H9 (cell line): Measurements from ENCODE around the gene LPAR1. TPM values are rescaled to one million over a fixed set of nuclear protein-coding genes. Genes with fewer than 3 reads are reported as not detected.

Experiments used
- DNase-seq: peaks from one replicate; pipeline ENCODE4 v3.0.0-alpha.2; 2017
- H2AFZ ChIP-seq: one replicate; pipeline ENCODE4 v1.6.1; 2013; ENCODE audit warnings: mild to moderate bottlenecking, low read length, control low read depth, moderate library complexity
- H2AK5ac ChIP-seq: 2 replicates; pipeline ENCODE4 v1.6.1; 2013; ENCODE audit warnings: low read length, control low read depth, mixed read lengths; ENCODE audit not compliant: insufficient read length
- H2BK120ac ChIP-seq: one replicate; pipeline ENCODE4 v1.6.1; 2013; ENCODE audit warnings: low read depth, mild to moderate bottlenecking, low read length, control low read depth, inconsistent platforms; ENCODE audit not compliant: poor library complexity, severe bottlenecking
- H2BK12ac ChIP-seq: 2 replicates; pipeline ENCODE4 v1.6.1; 2013; ENCODE audit warnings: low read length, control low read depth, mixed read lengths, low read depth; ENCODE audit not compliant: insufficient read length
- H2BK15ac ChIP-seq: 2 replicates; pipeline ENCODE4 v1.6.1; 2013; ENCODE audit warnings: low read depth, low read length, control low read depth
- H2BK20ac ChIP-seq: one replicate; pipeline ENCODE4 v1.6.1; 2013; ENCODE audit warnings: low read depth, mild to moderate bottlenecking, low read length, control low read depth, inconsistent platforms; ENCODE audit not compliant: poor library complexity, severe bottlenecking
- H2BK5ac ChIP-seq: 2 replicates; pipeline ENCODE4 v1.6.1; 2013; ENCODE audit warnings: low read length, control low read depth, mixed read lengths; ENCODE audit not compliant: insufficient read length
- H3K14ac ChIP-seq: 2 replicates; pipeline ENCODE4 v1.6.1; 2013; ENCODE audit warnings: low read length, control low read depth; ENCODE audit not compliant: insufficient read depth
- H3K18ac ChIP-seq: 2 replicates; pipeline ENCODE4 v1.6.1; 2013; ENCODE audit warnings: low read depth, mild to moderate bottlenecking, mixed read lengths, low read length, control low read depth; ENCODE audit not compliant: insufficient read length
- H3K23ac ChIP-seq: 2 replicates; pipeline ENCODE4 v1.6.1; 2013; ENCODE audit warnings: low read length, control low read depth, mixed read lengths, low read depth; ENCODE audit not compliant: insufficient read length
- H3K23me2 ChIP-seq: 2 replicates; pipeline ENCODE4 v1.6.1; 2013; ENCODE audit warnings: low read depth, mild to moderate bottlenecking, mixed read lengths, low read length, control low read depth; ENCODE audit not compliant: insufficient read length, poor library complexity, severe bottlenecking
- H3K27ac ChIP-seq: 2 replicates; pipeline ENCODE4 v1.5.1; 2013; ENCODE audit warnings: low read length, control low read depth, mixed read lengths, low read depth; ENCODE audit not compliant: insufficient read length
- H3K27me3 ChIP-seq: 2 replicates; pipeline ENCODE4 v1.6.1; 2013; ENCODE audit warnings: low read length, control low read depth, inconsistent platforms; ENCODE audit not compliant: insufficient read depth
- H3K4ac ChIP-seq: 2 replicates; pipeline ENCODE4 v1.6.1; 2013; ENCODE audit warnings: low read depth, mild to moderate bottlenecking, control low read depth, inconsistent platforms, low read length, moderate library complexity
- H3K4me1 ChIP-seq: 2 replicates; pipeline ENCODE4 v1.6.1; 2013; ENCODE audit warnings: low read length, control low read depth, inconsistent platforms; ENCODE audit not compliant: insufficient read depth
- H3K4me2 ChIP-seq: 2 replicates; pipeline ENCODE4 v1.6.1; 2013; ENCODE audit warnings: low read length, control low read depth, mixed read lengths; ENCODE audit not compliant: insufficient read length, insufficient read depth
- H3K56ac ChIP-seq: 2 replicates; pipeline ENCODE4 v1.6.1; 2013; ENCODE audit warnings: low read depth, mild to moderate bottlenecking, mixed read lengths, low read length, control low read depth; ENCODE audit not compliant: insufficient read length
- H3K79me1 ChIP-seq: 2 replicates; pipeline ENCODE4 v1.6.1; 2013; ENCODE audit warnings: low read depth, mild to moderate bottlenecking, moderate library complexity, low read length, control low read depth, inconsistent platforms; ENCODE audit not compliant: insufficient read depth, poor library complexity, severe bottlenecking
- H3K79me2 ChIP-seq: 2 replicates; pipeline ENCODE4 v1.6.1; 2013; ENCODE audit warnings: low read length, control low read depth, inconsistent platforms; ENCODE audit not compliant: insufficient read depth
- H3K9ac ChIP-seq: 2 replicates; pipeline ENCODE4 v1.6.1; 2013; ENCODE audit warnings: low read length, control low read depth, mixed read lengths; ENCODE audit not compliant: insufficient read length; ENCODE audit errors: extremely low read depth
- H3K9me3 ChIP-seq: one replicate; pipeline ENCODE4 v1.6.1; 2013; ENCODE audit warnings: low read depth, low read length, inconsistent platforms; ENCODE audit not compliant: control insufficient read depth
- H3T11ph ChIP-seq: one replicate; pipeline ENCODE4 v1.6.1; 2013; ENCODE audit warnings: mild to moderate bottlenecking, low read length, control low read depth, inconsistent platforms
- H4K20me1 ChIP-seq: one replicate; pipeline ENCODE4 v1.6.1; 2013; ENCODE audit not compliant: control insufficient read depth, insufficient read length, insufficient read depth
- H4K5ac ChIP-seq: 2 replicates; pipeline ENCODE4 v1.6.1; 2013; ENCODE audit warnings: low read depth, mild to moderate bottlenecking, mixed read lengths, low read length, control low read depth; ENCODE audit not compliant: insufficient read length
- H4K8ac ChIP-seq: replicated peaks from 2 replicates; pipeline ENCODE4 v1.6.1; 2013; ENCODE audit warnings: low read length, control low read depth, mixed read lengths, low read depth; ENCODE audit not compliant: insufficient read length
- H4K91ac ChIP-seq: 2 replicates; pipeline ENCODE4 v1.6.1; 2013; ENCODE audit warnings: low read depth, mild to moderate bottlenecking, moderate library complexity, mixed read lengths, low read length, control low read depth; ENCODE audit not compliant: insufficient read length
- H3K27ac Mint-ChIP-seq, 3 experiments: 2 replicates in 2 of 3; 3 replicates in 1 of 3; pipeline ENCODE4 v1.8.0; 2020 to 2021; ENCODE audit warnings: mixed read lengths in 3 of 3, mild to moderate bottlenecking in 1 of 3, moderate library complexity in 1 of 3
- H3K27me3 Mint-ChIP-seq: 2 replicates; pipeline ENCODE4 v1.8.0; 2021; ENCODE audit warnings: low read depth, mild to moderate bottlenecking, moderate library complexity, mixed read lengths
- H3K36me3 Mint-ChIP-seq, 3 experiments: 2 replicates in 2 of 3; 3 replicates in 1 of 3; pipeline ENCODE4 v1.8.0; 2020 to 2021; ENCODE audit warnings: low read depth in 3 of 3, mixed read lengths in 3 of 3; ENCODE audit not compliant: insufficient read depth in 1 of 3
- H3K4me1 Mint-ChIP-seq, 2 experiments: 2 replicates each; pipeline ENCODE4 v1.8.0; 2020; ENCODE audit warnings: mixed read lengths in 2 of 2
- H3K4me3 Mint-ChIP-seq, 2 experiments: 2 replicates in 1 of 2; 3 replicates in 1 of 2; pipeline ENCODE4 v1.8.0; 2020 to 2021; ENCODE audit warnings: mild to moderate bottlenecking in 2 of 2, mixed read lengths in 2 of 2, moderate library complexity in 1 of 2
- H3K9me3 Mint-ChIP-seq, 2 experiments: 2 replicates in 1 of 2; 3 replicates in 1 of 2; pipeline ENCODE4 v1.8.0; 2020; ENCODE audit warnings: mild to moderate bottlenecking in 2 of 2, mixed read lengths in 2 of 2, moderate library complexity in 1 of 2
- CTCF ChIP-seq: fragments of 200-600 bp; sonication (generic); conservative IDR thresholded peaks from 3 replicates; pipeline ENCODE4 v1.8.0; 2021; ENCODE audit warnings: antibody characterized with exemption, mild to moderate bottlenecking
- WGBS: extraction: QIAGEN DNeasy Blood & Tissue Kit; methylation state at CpG from one replicate; pipeline ENCODE4 v1.1.7; 2013; ENCODE audit warnings: missing lambda C conversion rate, low lambda C conversion rate, mixed read lengths; ENCODE audit not compliant: insufficient read length; ENCODE audit errors: extremely low coverage; 5-methylcytosine and 5-hydroxymethylcytosine counted together
- total RNA-seq: library from RNA; stranded (reverse); gene quantifications from 2 replicates; pipeline ENCODE4 v1.2.1, GENCODE V29; 2021

The LPAR1 gene
- total RNA-seq, 1 experiment from 2014 or later = 1.3 TPM

DNA sequence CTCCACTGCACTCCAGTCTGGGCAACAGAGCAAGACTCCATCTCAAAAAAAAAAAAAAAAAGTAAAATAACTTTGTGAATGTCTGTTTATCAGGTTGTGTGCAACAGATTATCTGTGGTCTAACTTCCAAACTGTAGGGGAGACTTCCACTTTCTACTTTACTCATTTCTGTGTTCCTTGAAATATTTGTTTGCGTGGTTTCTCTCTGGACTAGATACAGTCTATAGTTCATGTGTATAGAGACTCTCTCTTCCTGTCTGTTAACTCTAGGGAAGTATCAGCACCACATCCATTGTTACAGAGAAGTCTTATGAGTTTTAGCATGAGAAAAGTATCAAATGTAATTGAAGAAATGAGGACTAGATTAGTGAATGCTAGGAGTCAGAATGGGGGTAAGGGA is 168.3 kb downstream of the LPAR1 start:
- H3K4me2 ChIP-seq = no peak overlapping the region
- no CpG with 5 or more reads among the region's 1 CpG for WGBS
- H4K91ac ChIP-seq = no peak overlapping the region
- Mint-ChIP-seq H3K36me3 (no peaks in the 10 kb centered on the region; a peak in 1 of 7 replicates), H3K4me3 (no peak overlapping the region), H3K27ac (no peak overlapping the region), H3K9me3 (peaks cover 0 to 3% of the 10 kb centered on the region in 2 experiments; a peak in 1 of 5 replicates), H3K4me1 (peaks cover 3 to 5% of the 10 kb centered on the region in 2 experiments; a peak in 2 of 4 replicates), H3K27me3 (no peaks in the 10 kb centered on the region)
- no peaks in the 10 kb centered on the region; the same call in 1 of the 2 replicates for H3K4me1 ChIP-seq
- no peak overlapping the region for H2AFZ ChIP-seq
- H3K79me1 ChIP-seq = no peaks in the 10 kb centered on the region
- H3K9me3 ChIP-seq = no peaks in the 10 kb centered on the region
- no peak for DNase-seq
- H3K27me3 ChIP-seq = no peaks in the 10 kb centered on the region
- H2BK20ac ChIP-seq = no peak overlapping the region
- H2BK5ac ChIP-seq = no peak overlapping the region
- H4K8ac ChIP-seq = no peak overlapping the region
- H2BK12ac ChIP-seq = no peak overlapping the region
- no peak overlapping the region for H2AK5ac ChIP-seq
- H2BK120ac ChIP-seq = no peak overlapping the region
- H3K23me2 ChIP-seq = no peaks in the 10 kb centered on the region
- H3K79me2 ChIP-seq = no peaks in the 10 kb centered on the region
- no peak overlapping the region for H3K23ac ChIP-seq
- H3T11ph ChIP-seq = no peak overlapping the region
- no peak overlapping the region for H3K56ac ChIP-seq
- no peak overlapping the region for H4K5ac ChIP-seq
- H3K9ac ChIP-seq = no peak overlapping the region
- no peak overlapping the region for H3K27ac ChIP-seq
- H3K14ac ChIP-seq = no peak overlapping the region
- no peak overlapping the region for H3K4ac ChIP-seq
- H2BK15ac ChIP-seq = no peak overlapping the region
- no peaks in the 10 kb centered on the region for H4K20me1 ChIP-seq
- H3K18ac ChIP-seq = no peak overlapping the region
- TF ChIP-seq CTCF = no peak
